GM18873 (cell line): Measurements from ENCODE around the gene IGHMBP2.

Source experiments
- ATAC-seq: cut with Tn5 transposase; IDR thresholded peaks from one replicate; pipeline ENCODE4 v1.9.1; 2021; ENCODE audit warnings: mild to moderate bottlenecking, moderate library complexity, moderate number of reproducible peaks; ENCODE audit not compliant: unreplicated experiment, low FRiP score

IGHMBP2 gene

GRCh38 chr11:68976563-68976962 lies 72.9 kb downstream of the IGHMBP2 start:
- ATAC-seq = no peak

GRCh38 chr11:68977781-68978625 lies 74.3 kb downstream of the IGHMBP2 start:
- no peak for ATAC-seq

GRCh38 chr11:68978626-68978930 lies 74.9 kb downstream of the IGHMBP2 start:
- ATAC-seq = no peak

- ATAC-seq = no peak
These were observed 75.4 kb downstream of the IGHMBP2 start for GRCh38 chr11:68978931-68979594.

- no peak for ATAC-seq
These were observed 76.5 kb downstream of the IGHMBP2 start for GRCh38 chr11:68979931-68980775.

GRCh38 chr11:68980776-68981065 lies 77.0 kb downstream of the IGHMBP2 start, which contains the start of gene MRGPRD:
TSS of gene MRGPRD (minus strand) at chr11:68980986. CDS start at chr11:68980986, 0 bp downstream.
- ATAC-seq = no peak

GRCh38 chr11:68982134-68982533 lies 78.4 kb downstream of the IGHMBP2 start:
- ATAC-seq = no peak

GRCh38 chr11:68983801-68984200 lies 80.1 kb downstream of the IGHMBP2 start:
- no peak for ATAC-seq

- no peak for ATAC-seq
These were observed 83.5 kb downstream of the IGHMBP2 start for GRCh38 chr11:68987211-68987610.

GRCh38 chr11:68988491-68988890 lies 84.8 kb downstream of the IGHMBP2 start:
- ATAC-seq = no peak
